ENCODE data around the gene DNAAF1. TPM values are rescaled to one million over a fixed set of nuclear protein-coding genes. Genes with fewer than 3 reads are reported as not detected.

Gene DNAAF1
- total RNA-seq, 1 donor, result 0.36 TPM

DNA sequence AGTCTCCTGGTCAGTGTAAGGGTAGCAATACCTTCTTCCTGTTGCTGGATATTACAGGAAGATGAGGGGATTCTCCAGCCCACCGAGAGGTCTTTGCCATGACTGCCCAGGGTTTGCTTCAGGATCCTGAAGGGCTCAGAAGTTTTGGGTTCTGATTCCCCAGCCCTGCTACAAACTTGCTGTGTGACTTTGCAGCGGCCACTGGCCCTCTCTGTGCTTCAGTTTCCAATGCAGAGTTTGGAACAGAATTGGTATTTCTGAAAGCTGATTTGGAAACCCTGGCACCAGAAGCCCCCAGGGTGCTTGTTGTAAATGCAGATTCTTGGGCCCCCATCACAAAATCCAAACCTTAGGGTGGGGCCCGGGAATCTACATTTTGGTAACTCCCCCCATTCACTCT, 80.0 kb downstream of the DNAAF1 start:
- H3K27me3 ChIP-seq (ENCODE audit: insufficient read depth, low read length), result no peaks in the 10 kb centered on the region
- H3K4me1 ChIP-seq (ENCODE audit: insufficient read depth, low read length), result peaks cover 11% of the 10 kb centered on the region
- no peaks in the 10 kb centered on the region for H3K36me3 ChIP-seq (ENCODE audit: insufficient read depth, low read length)
- no peak overlapping the region for H2AFZ ChIP-seq (ENCODE audit: low read length)
- DNase-seq (ENCODE audit: insufficient read length, low spot score, missing footprints), result no peak
- no peaks in the 10 kb centered on the region for H3K9me3 ChIP-seq (ENCODE audit: low read depth, low read length)
- TF ChIP-seq, protein P1, sequence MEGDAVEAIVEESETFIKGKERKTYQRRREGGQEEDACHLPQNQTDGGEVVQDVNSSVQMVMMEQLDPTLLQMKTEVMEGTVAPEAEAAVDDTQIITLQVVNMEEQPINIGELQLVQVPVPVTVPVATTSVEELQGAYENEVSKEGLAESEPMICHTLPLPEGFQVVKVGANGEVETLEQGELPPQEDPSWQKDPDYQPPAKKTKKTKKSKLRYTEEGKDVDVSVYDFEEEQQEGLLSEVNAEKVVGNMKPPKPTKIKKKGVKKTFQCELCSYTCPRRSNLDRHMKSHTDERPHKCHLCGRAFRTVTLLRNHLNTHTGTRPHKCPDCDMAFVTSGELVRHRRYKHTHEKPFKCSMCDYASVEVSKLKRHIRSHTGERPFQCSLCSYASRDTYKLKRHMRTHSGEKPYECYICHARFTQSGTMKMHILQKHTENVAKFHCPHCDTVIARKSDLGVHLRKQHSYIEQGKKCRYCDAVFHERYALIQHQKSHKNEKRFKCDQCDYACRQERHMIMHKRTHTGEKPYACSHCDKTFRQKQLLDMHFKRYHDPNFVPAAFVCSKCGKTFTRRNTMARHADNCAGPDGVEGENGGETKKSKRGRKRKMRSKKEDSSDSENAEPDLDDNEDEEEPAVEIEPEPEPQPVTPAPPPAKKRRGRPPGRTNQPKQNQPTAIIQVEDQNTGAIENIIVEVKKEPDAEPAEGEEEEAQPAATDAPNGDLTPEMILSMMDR (IDR thresholded peaks at IDR 0.05; ENCODE audit: extremely low read depth, low read depth, low read length), result no peak
- no peak overlapping the region for H3K4me3 ChIP-seq (ENCODE audit: insufficient read depth, low read length)
- H4K20me1 ChIP-seq (ENCODE audit: insufficient read depth, low read length), result no peaks in the 10 kb centered on the region
- H3K79me2 ChIP-seq (ENCODE audit: insufficient read depth, low read length), result no peaks in the 10 kb centered on the region
- H3K27ac ChIP-seq (ENCODE audit: low read depth, low read length), result no peak overlapping the region
- no peak overlapping the region for H3K4me2 ChIP-seq (ENCODE audit: insufficient read depth, low read length)

DNA sequence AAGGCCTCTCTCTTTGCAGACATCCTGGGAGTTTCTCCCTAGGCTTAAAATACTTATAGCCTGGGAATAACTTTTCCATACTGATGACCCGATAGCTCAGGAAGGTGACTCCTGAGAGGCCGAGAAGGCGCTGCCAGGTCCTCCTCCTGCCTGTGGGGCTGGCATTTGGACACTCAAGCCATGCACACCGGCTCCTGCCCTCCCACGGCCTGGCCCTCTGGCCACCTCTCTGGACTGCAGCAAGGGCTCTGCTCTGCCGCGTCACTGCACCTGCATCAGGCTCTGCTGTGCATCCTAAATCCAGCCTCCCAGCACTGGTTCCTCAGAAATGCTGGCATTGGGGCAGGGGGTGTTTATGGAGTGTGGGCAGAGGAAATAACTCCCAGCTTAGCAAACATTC, 80.5 kb downstream of the DNAAF1 start:
- TF ChIP-seq, protein P1 (IDR thresholded peaks at IDR 0.05; ENCODE audit: extremely low read depth, low read depth, low read length), result no peak

DNA sequence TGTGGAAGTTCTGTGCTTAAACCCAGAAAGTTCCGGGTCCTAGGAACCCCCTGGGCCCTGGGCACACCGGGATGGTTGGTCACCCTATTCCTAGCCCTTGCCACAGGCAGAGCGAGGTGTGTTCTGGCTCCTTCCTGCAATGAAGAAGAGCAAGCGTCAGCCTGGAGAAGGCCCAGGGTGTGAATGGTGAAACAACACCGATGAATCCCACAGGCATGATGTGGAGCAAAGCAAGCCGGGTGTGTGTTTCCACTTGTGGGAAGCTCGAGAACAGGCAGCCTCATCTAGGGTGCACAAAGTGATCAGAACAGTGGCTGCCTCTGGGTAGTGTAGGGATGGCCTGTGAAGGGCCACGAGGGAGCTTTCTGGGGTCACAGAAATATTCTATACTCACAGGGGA, 80.9 kb downstream of the DNAAF1 start:
- peak; percentile 75 for DNase-seq (ENCODE audit: insufficient read length, low spot score, missing footprints)
- no peaks in the 10 kb centered on the region for H3K9me3 ChIP-seq (ENCODE audit: low read depth, low read length)

More for the DNA sequence above, 80.5 kb downstream of the DNAAF1 start:
- H3K4me1 ChIP-seq (ENCODE audit: insufficient read depth, low read length), result peaks cover 11% of the 10 kb centered on the region
- H3K4me2 ChIP-seq (ENCODE audit: insufficient read depth, low read length), result no peak overlapping the region
- no peaks in the 10 kb centered on the region for H3K79me2 ChIP-seq (ENCODE audit: insufficient read depth, low read length)
- no peak overlapping the region for H3K4me3 ChIP-seq (ENCODE audit: insufficient read depth, low read length)
- peak; percentile 69 for DNase-seq (ENCODE audit: insufficient read length, low spot score, missing footprints)
- H3K36me3 ChIP-seq (ENCODE audit: insufficient read depth, low read length), result no peaks in the 10 kb centered on the region
- H2AFZ ChIP-seq (ENCODE audit: low read length), result no peak overlapping the region
- no peaks in the 10 kb centered on the region for H4K20me1 ChIP-seq (ENCODE audit: insufficient read depth, low read length)
- no peaks in the 10 kb centered on the region for H3K27me3 ChIP-seq (ENCODE audit: insufficient read depth, low read length)
- H3K9me3 ChIP-seq (ENCODE audit: low read depth, low read length), result no peaks in the 10 kb centered on the region
- no peak overlapping the region for H3K27ac ChIP-seq (ENCODE audit: low read depth, low read length)

More for the DNA sequence above, 80.9 kb downstream of the DNAAF1 start:
- Histone ChIP-seq H4K20me1 (ENCODE audit: insufficient read depth, low read length) (no peaks in the 10 kb centered on the region), H3K36me3 (ENCODE audit: insufficient read depth, low read length) (no peaks in the 10 kb centered on the region), H3K27me3 (ENCODE audit: insufficient read depth, low read length) (no peaks in the 10 kb centered on the region), H3K79me2 (ENCODE audit: insufficient read depth, low read length) (no peaks in the 10 kb centered on the region), H3K4me2 (ENCODE audit: insufficient read depth, low read length) (no peak overlapping the region), H3K27ac (ENCODE audit: low read depth, low read length) (no peak overlapping the region), H3K4me1 (ENCODE audit: insufficient read depth, low read length) (peaks cover 11% of the 10 kb centered on the region), H2AFZ (ENCODE audit: low read length) (peak overlapping the region; percentile 10), H3K4me3 (ENCODE audit: insufficient read depth, low read length) (no peak overlapping the region)
- TF ChIP-seq, protein P1 (IDR thresholded peaks at IDR 0.05; ENCODE audit: extremely low read depth, low read depth, low read length), result no peak

Other genes starting within 250 kb of the DNAAF1 start
- 5.1 and 5.6 TPM in 2 replicates for gene MLYCD, start 246.2 kb upstream of the DNAAF1 start, total RNA-seq
- 3.6 and 5.0 TPM in 2 replicates for gene OSGIN1, start 192.1 kb upstream of the DNAAF1 start, total RNA-seq
- 0.29 and 0.72 TPM in 2 replicates for gene NECAB2, start 177.1 kb upstream of the DNAAF1 start, total RNA-seq
- gene SLC38A8, start 102.5 kb upstream of the DNAAF1 start, total RNA-seq, result not detected in 2 replicates
- gene MBTPS1, start 28.4 kb upstream of the DNAAF1 start, total RNA-seq, result 114 and 133 TPM in 2 replicates
- 18.1 and 18.9 TPM in 2 replicates for gene HSDL1, start 131 bp upstream of the DNAAF1 start, total RNA-seq
- gene TAF1C, start 41.7 kb downstream of the DNAAF1 start, total RNA-seq, result 19.5 and 20.6 TPM in 2 replicates
- under 0.01 TPM in 1 of 2 replicates, not detected in the other for gene ADAD2, start 45.8 kb downstream of the DNAAF1 start, total RNA-seq
- gene KCNG4, start 94.7 kb downstream of the DNAAF1 start, total RNA-seq, result not detected in 2 replicates
- gene WFDC1, start 149.6 kb downstream of the DNAAF1 start, total RNA-seq, result not detected in 2 replicates
- not detected in 2 replicates for gene ATP2C2, start 223.2 kb downstream of the DNAAF1 start, total RNA-seq